ENCODE data around the gene AARS1. TPM values are rescaled to one million over a fixed set of nuclear protein-coding genes. Genes with fewer than 3 reads are reported as not detected.
"Not testable (repeated sequence)": the region's sequence is repeated elsewhere in the genome, so short reads cannot be mapped to it uniquely, and the experiment has no call there.

AARS1 gene
- total RNA-seq: 100 to 1,000 TPM; 117 to 147 TPM

- Mint-ChIP-seq H3K4me3 (peak within 1 kb of the TSS; percentile 100), H3K27me3 (peaks cover 3% of the 10 kb centered on the region), H3K9me3 (ENCODE audit: low read depth) (no peaks in the 10 kb centered on the region), H3K36me3 (peaks cover 15% of the 10 kb centered on the region), H3K27ac (peak within 1 kb of the TSS; percentile 100), H3K4me1 (peaks cover 41% of the 10 kb centered on the region)
- ATAC-seq: peak; percentile 96
- CTCF ChIA-PET: interaction anchor here (1.1 to 3.1 kb wide), 6 partner anchors 9 to 235 kb away, joined by 3 to 19 read pairs (median 5); partner anchors contain the start of genes DDX19A and EXOSC6
- peak; percentile 97 for DNase-seq
These were observed at the start of gene AARS1 for GRCh38 chr16:70289229-70290094. Gene AARS1 (minus strand): TSS chr16:70289506. CDS start chr16:70282763, 6,743 bp downstream.

DNA sequence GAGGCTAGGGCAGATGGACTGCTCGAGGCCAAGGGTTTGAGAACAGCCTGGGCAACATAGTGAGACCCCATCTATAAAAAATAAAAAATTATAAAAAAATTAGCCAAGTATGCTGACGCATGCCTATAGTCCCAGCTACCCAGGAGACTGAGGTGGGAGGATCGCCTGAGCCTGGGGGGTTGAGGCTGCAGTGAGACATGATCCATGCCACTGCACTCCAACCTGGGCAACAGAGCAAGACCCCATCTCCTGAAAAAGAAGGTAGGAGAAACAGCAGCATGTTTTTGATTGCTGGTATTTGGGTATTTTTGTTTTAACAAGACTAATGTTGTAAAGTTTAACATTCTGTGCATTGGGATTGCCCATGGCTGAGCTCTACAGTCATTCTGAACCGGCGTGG is 48.5 kb upstream of the AARS1 start:
- Mint-ChIP-seq H3K4me3 (no peak overlapping the region), H3K36me3 (peaks cover 10% of the 10 kb centered on the region), H3K4me1 (no peaks in the 10 kb centered on the region), H3K27me3 (no peaks in the 10 kb centered on the region), H3K9me3 (ENCODE audit: low read depth) (no peaks in the 10 kb centered on the region), H3K27ac (no peak overlapping the region)
- ATAC-seq: no peak
- CTCF ChIA-PET: interaction anchor here (1.0 kb wide), 1 partner anchor 38 kb away, joined by 3 read pairs; the partner anchor contains the start of gene DDX19B
- DNase-seq: no peak

DNA sequence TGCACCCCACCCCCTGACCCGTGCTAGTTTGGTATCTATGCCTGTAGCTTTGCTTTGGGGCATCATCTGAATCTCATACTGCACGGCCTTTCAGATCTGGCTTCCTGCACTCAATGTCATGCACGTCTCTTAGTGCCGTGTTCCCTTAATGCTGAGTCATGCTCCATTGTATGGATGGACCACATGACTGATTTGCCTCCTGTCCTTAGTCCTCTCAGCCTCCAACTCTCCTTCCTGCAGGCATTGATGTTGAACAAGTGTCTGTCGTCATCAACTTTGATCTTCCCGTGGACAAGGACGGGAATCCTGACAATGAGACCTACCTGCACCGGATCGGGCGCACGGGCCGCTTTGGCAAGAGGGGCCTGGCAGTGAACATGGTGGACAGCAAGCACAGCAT is 43.4 kb upstream of the AARS1 start:
- H3K27me3 Mint-ChIP-seq; DNase-seq; CTCF ChIA-PET; ATAC-seq; H3K9me3 Mint-ChIP-seq (ENCODE audit: low read depth); H3K27ac Mint-ChIP-seq; H3K4me3 Mint-ChIP-seq; H3K4me1 Mint-ChIP-seq: not testable (repeated sequence)
- peaks cover 18% of the 10 kb centered on the region for H3K36me3 Mint-ChIP-seq

- no peaks in the 10 kb centered on the region for H3K4me1 Mint-ChIP-seq
- H3K36me3 Mint-ChIP-seq: peaks cover 18% of the 10 kb centered on the region
- no peak overlapping the region for H3K27ac Mint-ChIP-seq
- no peaks in the 10 kb centered on the region for H3K9me3 Mint-ChIP-seq (ENCODE audit: low read depth)
- DNase-seq (peak; percentile 41), ATAC-seq (peak; percentile 67)
- CTCF ChIA-PET: interaction anchor here (0.6 to 1.8 kb wide), 7 partner anchors 9 to 323 kb away, joined by 3 to 6 read pairs (median 3); no protein-coding TSS in a partner anchor
- no peak overlapping the region for H3K4me3 Mint-ChIP-seq
- H3K27me3 Mint-ChIP-seq: no peaks in the 10 kb centered on the region
These were observed 42.5 kb upstream of the AARS1 start for GRCh38 chr16:70331588-70332358.

DNA sequence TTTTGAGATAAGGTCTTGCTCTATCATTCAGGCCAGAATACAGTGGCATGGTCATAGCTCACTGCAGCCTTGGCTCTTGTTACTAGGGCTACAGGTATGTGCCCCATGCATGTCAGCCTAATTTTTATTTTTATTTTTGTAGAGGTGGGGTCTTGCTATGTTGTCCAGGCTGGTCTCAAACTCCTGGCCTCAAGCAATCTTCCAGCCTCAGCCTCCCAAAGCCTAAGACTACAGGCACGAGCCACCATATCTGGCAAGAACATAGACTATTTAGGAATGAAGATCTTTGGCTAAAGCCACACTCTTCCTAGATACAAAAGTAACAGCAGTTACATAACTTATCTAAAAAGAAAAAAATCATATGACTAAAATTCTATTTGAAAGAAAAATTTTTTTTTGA is 41.8 kb upstream of the AARS1 start:
- H3K4me1 Mint-ChIP-seq: no peaks in the 10 kb centered on the region
- no peak overlapping the region for H3K4me3 Mint-ChIP-seq
- H3K27me3 Mint-ChIP-seq: no peaks in the 10 kb centered on the region
- no peak overlapping the region for H3K27ac Mint-ChIP-seq
- CTCF ChIA-PET: interaction anchor here (0.6 to 1.8 kb wide), 6 partner anchors 9 to 323 kb away, joined by 3 to 6 read pairs (median 3); no protein-coding TSS in a partner anchor
- peaks cover 18% of the 10 kb centered on the region for H3K36me3 Mint-ChIP-seq
- DNase-seq: no peak
- no peak for ATAC-seq
- no peaks in the 10 kb centered on the region for H3K9me3 Mint-ChIP-seq (ENCODE audit: low read depth)

- H3K27ac Mint-ChIP-seq: peak overlapping the region; percentile 4
- H3K4me3 Mint-ChIP-seq: no peak overlapping the region
- no peaks in the 10 kb centered on the region for H3K27me3 Mint-ChIP-seq
- no peaks in the 10 kb centered on the region for H3K9me3 Mint-ChIP-seq (ENCODE audit: low read depth)
- ATAC-seq (no peak), DNase-seq (no peak)
- H3K36me3 Mint-ChIP-seq: peaks cover 20% of the 10 kb centered on the region
- no peaks in the 10 kb centered on the region for H3K4me1 Mint-ChIP-seq
- CTCF ChIA-PET: interaction anchor here (1.2 to 1.6 kb wide), 2 partner anchors 58 to 433 kb away, joined by 3 to 4 read pairs; no protein-coding TSS in a partner anchor
These were observed 35.9 kb upstream of the AARS1 start for GRCh38 chr16:70324998-70325747.

DNA sequence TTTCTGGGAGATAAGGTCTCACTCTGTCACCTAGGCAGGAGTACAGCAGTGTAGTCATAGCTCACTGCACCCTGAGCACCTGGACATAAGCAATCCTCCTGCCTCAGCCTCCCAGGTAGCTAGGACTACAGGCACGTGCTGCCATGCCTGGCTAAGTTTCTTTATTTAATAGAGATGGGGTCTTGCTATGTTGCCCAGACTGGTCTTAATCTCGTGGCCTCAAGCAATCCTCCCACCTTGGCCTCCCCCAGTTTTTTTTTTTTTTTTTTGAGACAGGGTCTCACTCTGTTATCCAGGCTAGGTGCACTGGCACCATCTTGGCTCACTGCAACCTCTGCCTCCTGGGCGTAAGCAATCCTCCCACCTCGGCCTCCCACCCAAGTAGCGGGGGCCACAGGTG is 30.8 kb upstream of the AARS1 start:
- no peak for DNase-seq
- ATAC-seq: no peak
- CTCF ChIA-PET: interaction anchor here (0.7 to 0.8 kb wide), 2 partner anchors 22 to 65 kb away, joined by 3 read pairs; partner anchors contain the start of gene DDX19B
- Mint-ChIP-seq H3K9me3 (ENCODE audit: low read depth) (no peaks in the 10 kb centered on the region), H3K36me3 (peaks cover 14% of the 10 kb centered on the region), H3K27me3 (no peaks in the 10 kb centered on the region), H3K4me1 (no peaks in the 10 kb centered on the region), H3K27ac (no peak overlapping the region), H3K4me3 (no peak overlapping the region)

GRCh38 chr16:70307726-70308125 is 18.4 kb upstream of the AARS1 start:
- Mint-ChIP-seq H3K36me3 (peaks cover 10% of the 10 kb centered on the region), H3K4me1 (peaks cover 12% of the 10 kb centered on the region)
- not testable (repeated sequence) for DNase-seq; ATAC-seq; H3K9me3 Mint-ChIP-seq (ENCODE audit: low read depth); H3K27ac Mint-ChIP-seq; H3K27me3 Mint-ChIP-seq; H3K4me3 Mint-ChIP-seq
- CTCF ChIA-PET: interaction anchor here (0.6 to 1.5 kb wide), 2 partner anchors 9 to 69 kb away, joined by 3 to 4 read pairs; partner anchors contain the start of gene DDX19B

DNA sequence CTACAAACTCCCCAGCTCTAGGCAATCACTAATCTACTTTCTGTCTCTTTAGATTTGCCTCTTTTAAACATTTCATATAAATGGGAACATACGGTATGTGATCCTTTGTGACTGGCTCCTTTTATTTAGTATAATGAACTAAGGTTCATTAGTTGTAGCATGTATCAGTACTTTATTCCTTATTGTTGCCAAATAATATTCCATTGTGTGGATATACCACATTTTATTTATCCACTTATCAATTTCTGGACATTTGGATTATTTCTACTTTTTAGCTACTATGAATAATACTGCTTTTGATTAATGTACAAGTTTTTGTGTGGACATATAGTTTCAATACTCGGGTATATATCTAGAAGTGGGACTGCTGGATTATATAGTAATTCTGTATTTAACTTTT is 17.6 kb upstream of the AARS1 start:
- no peak overlapping the region for H3K4me3 Mint-ChIP-seq
- no peak overlapping the region for H3K27ac Mint-ChIP-seq
- no peaks in the 10 kb centered on the region for H3K27me3 Mint-ChIP-seq
- H3K4me1 Mint-ChIP-seq: peaks cover 17% of the 10 kb centered on the region
- H3K36me3 Mint-ChIP-seq: peaks cover 17% of the 10 kb centered on the region
- CTCF ChIA-PET: interaction anchor here (1.5 kb wide), 1 partner anchor 9 kb away, joined by 3 read pairs; the partner anchor contains the start of gene DDX19B
- no peak for DNase-seq
- no peak for ATAC-seq
- peaks cover 2% of the 10 kb centered on the region for H3K9me3 Mint-ChIP-seq (ENCODE audit: low read depth)

- Mint-ChIP-seq H3K36me3 (peaks cover 31% of the 10 kb centered on the region), H3K27me3 (no peaks in the 10 kb centered on the region), H3K4me1 (peaks cover 30% of the 10 kb centered on the region), H3K4me3 (no peak overlapping the region), H3K9me3 (ENCODE audit: low read depth) (peaks cover 11% of the 10 kb centered on the region), H3K27ac (no peak overlapping the region)
- CTCF ChIA-PET: no interaction called here
- DNase-seq (no peak), ATAC-seq (no peak)
These were observed 15.7 kb upstream of the AARS1 start for GRCh38 chr16:70304892-70305448.

- Mint-ChIP-seq H3K27ac (no peak overlapping the region), H3K4me3 (no peak overlapping the region), H3K27me3 (no peaks in the 10 kb centered on the region), H3K36me3 (peaks cover 32% of the 10 kb centered on the region), H3K9me3 (ENCODE audit: low read depth) (peaks cover 11% of the 10 kb centered on the region), H3K4me1 (peaks cover 40% of the 10 kb centered on the region)
- no peak for DNase-seq
- no peak for ATAC-seq
- CTCF ChIA-PET: interaction anchor here (1.3 kb wide), 1 partner anchor 44 kb away, joined by 3 read pairs; no protein-coding TSS in a partner anchor
These were observed 13.4 kb upstream of the AARS1 start for GRCh38 chr16:70302745-70303144.

DNA sequence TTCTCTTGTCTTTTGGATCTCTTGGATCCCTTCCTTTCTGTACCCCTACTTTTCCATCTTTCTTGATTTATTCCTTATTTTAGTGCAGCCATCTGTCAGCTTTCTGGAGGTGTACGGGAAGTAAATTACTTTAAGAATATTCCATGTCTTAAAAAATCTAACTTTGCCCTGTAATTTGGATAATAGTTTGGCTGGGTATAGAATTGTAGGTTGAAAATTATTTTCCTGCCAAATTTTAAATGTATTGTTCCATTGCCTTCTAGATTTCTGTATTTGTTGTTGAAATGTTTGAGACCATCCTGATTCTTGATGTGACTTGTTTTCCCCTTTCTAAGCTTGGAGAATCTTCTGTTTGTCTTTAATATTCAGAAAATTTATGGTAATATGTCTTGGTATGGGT is 11.8 kb upstream of the AARS1 start:
- H3K27ac Mint-ChIP-seq: no peak overlapping the region
- CTCF ChIA-PET: no interaction called here
- no peaks in the 10 kb centered on the region for H3K27me3 Mint-ChIP-seq
- ATAC-seq (no peak), DNase-seq (no peak)
- H3K4me1 Mint-ChIP-seq: peaks cover 40% of the 10 kb centered on the region
- H3K9me3 Mint-ChIP-seq (ENCODE audit: low read depth): peaks cover 11% of the 10 kb centered on the region
- no peak overlapping the region for H3K4me3 Mint-ChIP-seq
- H3K36me3 Mint-ChIP-seq: peaks cover 32% of the 10 kb centered on the region

Measured in activated CD8-positive, alpha-beta memory T cell treated with anti-CD3 and anti-CD28 coated beads, Interleukin-2, amount 10 ng/mL, durations not matched to agents 7 days and 5 days (primary cell).